Measurements from ENCODE around the gene MAP7D1. TPM values are rescaled to one million over a fixed set of nuclear protein-coding genes. Genes with fewer than 3 reads are reported as not detected.

The MAP7D1 gene
- polyA plus RNA-seq, 1 of the 3 experiments (the other 2 are of a cell fraction) = 69.9 TPM

- ChIA-PET CTCF (interaction anchor here (1.2 to 32.6 kb wide), 6 partner anchors 13 to 72 kb away, joined by 4 to 700 read pairs (median 5); partner anchors contain the start of gene TRAPPC3), POLR2A (interaction anchor here (0.8 to 2.4 kb wide), 2 partner anchors 17 to 23 kb away, joined by 3 to 7 read pairs; no protein-coding TSS in a partner anchor)
- Histone ChIP-seq H4K20me1 (ENCODE audit: insufficient read depth) (no peaks in the 10 kb centered on the region), H3K4me3 (ENCODE audit: low read depth in 2 of 2, low read length in 1 of 2) (no peak overlapping the region), H3K27ac (ENCODE audit: low read depth in 2 of 2, low read length in 1 of 2) (peak overlapping the region in 1 of 2 experiments; percentile 58; a peak in 1 of 4 replicates), H3K36me3 (replicated peaks in 1 of 2; ENCODE audit: control insufficient read depth in 1 of 2, insufficient read depth in 2 of 2, low read length in 1 of 2) (no peaks in the 10 kb centered on the region), H3K4me1 (ENCODE audit: control insufficient read depth in 1 of 2, insufficient read depth in 2 of 2, low read depth in 1 of 2, low read length in 1 of 2) (peaks cover 10 to 28% of the 10 kb centered on the region in 2 experiments; a peak in 2 of 4 replicates), H3F3A (replicated peaks; ENCODE audit: insufficient read depth) (peaks cover 9% of the 10 kb centered on the region), H3K9me2 (no peaks in the 10 kb centered on the region), H3K9me3 (no peaks in the 10 kb centered on the region), H3K9ac (no peak overlapping the region), H3K79me2 (ENCODE audit: insufficient read depth) (no peaks in the 10 kb centered on the region), H2AFZ (ENCODE audit: low read depth) (no peak overlapping the region), H3K27me3 (ENCODE audit: insufficient read depth) (no peaks in the 10 kb centered on the region), H3K4me2 (no peak overlapping the region)
- peak; percentile 56 for DNase-seq
- TF ChIP-seq ELF1 (IDR thresholded peaks at IDR 0.05) (no peak), NFIC (IDR thresholded peaks at IDR 0.05; ENCODE audit: borderline replicate concordance) (no peak), MAX (IDR thresholded peaks at IDR 0.05; ENCODE audit: low read depth) (no peak), IRF3 (IDR thresholded peaks at IDR 0.05; ENCODE audit: low read depth, low read length) (no peak), NRF1 (IDR thresholded peaks at IDR 0.05; ENCODE audit: low read depth, low read length) (no peak), USF2 (IDR thresholded peaks at IDR 0.05; ENCODE audit: borderline replicate concordance, low read depth, low read length) (no peak), YY1 (IDR thresholded peaks at IDR 0.05; ENCODE audit: low read depth) (no peak), RXRA (IDR thresholded peaks at IDR 0.05; ENCODE audit: borderline replicate concordance, low read depth) (no peak), TEAD4 (IDR thresholded peaks at IDR 0.05; ENCODE audit: borderline replicate concordance, insufficient read depth) (no peak)
- 90% methylated on average over 2 of the region's 5 CpGs for WGBS (ENCODE audit: low lambda C conversion rate)
Observed at GRCh38 chr1:36116901-36117300, 39.1 kb upstream of the MAP7D1 start.

- Histone ChIP-seq H3K27me3 (ENCODE audit: insufficient read depth) (no peaks in the 10 kb centered on the region), H3K36me3 (replicated peaks in 1 of 2; ENCODE audit: control insufficient read depth in 1 of 2, insufficient read depth in 2 of 2, low read length in 1 of 2) (no peaks in the 10 kb centered on the region), H3F3A (replicated peaks; ENCODE audit: insufficient read depth) (peaks cover 9% of the 10 kb centered on the region), H3K9ac (no peak overlapping the region), H3K4me2 (no peak overlapping the region), H3K4me3 (ENCODE audit: low read depth in 2 of 2, low read length in 1 of 2) (no peak overlapping the region), H3K4me1 (ENCODE audit: control insufficient read depth in 1 of 2, insufficient read depth in 2 of 2, low read depth in 1 of 2, low read length in 1 of 2) (peaks cover 10 to 28% of the 10 kb centered on the region in 2 experiments; a peak in 2 of 4 replicates), H4K20me1 (ENCODE audit: insufficient read depth) (no peaks in the 10 kb centered on the region), H3K27ac (ENCODE audit: low read depth in 2 of 2, low read length in 1 of 2) (no peak overlapping the region), H2AFZ (ENCODE audit: low read depth) (no peak overlapping the region), H3K9me3 (no peaks in the 10 kb centered on the region), H3K79me2 (ENCODE audit: insufficient read depth) (no peaks in the 10 kb centered on the region), H3K9me2 (no peaks in the 10 kb centered on the region)
- WGBS (ENCODE audit: low lambda C conversion rate) = 97% methylated on average over 8 of the region's 10 CpGs
- ChIA-PET POLR2A (no interaction called here), CTCF (interaction anchor here (0.6 to 32.6 kb wide), 6 partner anchors 15 to 70 kb away, joined by 3 to 700 read pairs (median 4); partner anchors contain the start of gene TRAPPC3)
- DNase-seq = peak; percentile 40
- TF ChIP-seq MAX (IDR thresholded peaks at IDR 0.05; ENCODE audit: low read depth) (no peak), FOSL2 (IDR thresholded peaks at IDR 0.05; ENCODE audit: borderline replicate concordance, low read depth) (no peak), CTCF (IDR thresholded peaks at IDR 0.05) (no peak), REST (IDR thresholded peaks at IDR 0.05; ENCODE audit: low read depth, low read length) (no peak), EP300 (IDR thresholded peaks at IDR 0.05; ENCODE audit: borderline replicate concordance in 1 of 2, low read depth in 1 of 2, low read length in 1 of 2) (no peak), GATA2 (CRISPR knock-in tag; IDR thresholded peaks at IDR 0.05) (no peak), GABPA (IDR thresholded peaks at IDR 0.05; ENCODE audit: low read depth) (no peak), PBX3 (IDR thresholded peaks at IDR 0.05) (no peak), ELF1 (IDR thresholded peaks at IDR 0.05) (no peak), YY1 (IDR thresholded peaks at IDR 0.05; ENCODE audit: low read depth) (no peak)
Observed at GRCh38 chr1:36118447-36119204, 37.3 kb upstream of the MAP7D1 start.

Data from SK-N-SH (cell line).